CD8-positive, alpha-beta memory T cell (primary cell): ENCODE results near the gene WNT11. TPM values are rescaled to one million over a fixed set of nuclear protein-coding genes. Genes with fewer than 3 reads are reported as not detected.
A peak's percentile ranks its signal among the peaks of the same experiment; 100 is the strongest.

Source experiments
- CTCF ChIA-PET: fragments of 350-600 bp; sonication (Branson Sonifier 250); formaldehyde crosslinking; loops from one replicate; lab custom pipeline; 2021; ENCODE audit warnings: antibody characterized with exemption; lab: Charles Lee
- POLR2A ChIA-PET: fragments of 350-600 bp; sonication (Branson Sonifier 250); formaldehyde crosslinking; loops from one replicate; lab custom pipeline; 2021; ENCODE audit warnings: antibody characterized with exemption; lab: Charles Lee
- DNase-seq, 5 donors: peaks; one replicate each; pipeline versions ENCODE4 v3.0.0 to v3.0.0-alpha.2; 2020 to 2022; ENCODE audit warnings: mixed read lengths in 1 of 5
- H3K27ac ChIP-seq: one replicate; pipeline ENCODE4 v1.7.0; 2013; ENCODE audit warnings: low read depth, mild to moderate bottlenecking, low read length, moderate library complexity
- H3K27me3 ChIP-seq: 2 replicates; pipeline ENCODE4 v1.7.0; 2013; ENCODE audit warnings: low read length, mild to moderate bottlenecking; ENCODE audit not compliant: insufficient read depth, poor library complexity, severe bottlenecking
- H3K36me3 ChIP-seq: 2 replicates; pipeline ENCODE4 v1.7.0; 2013; ENCODE audit warnings: mild to moderate bottlenecking, low read length, moderate library complexity; ENCODE audit not compliant: insufficient read depth
- H3K4me1 ChIP-seq: 2 replicates; pipeline ENCODE4 v1.7.0; 2013; ENCODE audit warnings: mild to moderate bottlenecking, low read length, moderate library complexity; ENCODE audit not compliant: insufficient read depth
- H3K4me3 ChIP-seq: 2 replicates; pipeline ENCODE4 v1.7.0; 2013; ENCODE audit warnings: mild to moderate bottlenecking, low read length
- H3K9me3 ChIP-seq: 2 replicates; pipeline ENCODE4 v1.7.0; 2013; ENCODE audit warnings: mild to moderate bottlenecking, low read length
- H3K27ac Mint-ChIP-seq, 8 donors: one replicate each; pipeline ENCODE4 v1.8.0; 2020 to 2021; ENCODE audit warnings: mixed read lengths in 8 of 8, mild to moderate bottlenecking in 6 of 8, inconsistent platforms in 3 of 8, moderate library complexity in 3 of 8
- H3K27me3 Mint-ChIP-seq, 2 donors: one replicate each; pipeline ENCODE4 v1.8.0; 2020 to 2021; ENCODE audit warnings: mixed read lengths in 2 of 2, mild to moderate bottlenecking in 1 of 2, moderate library complexity in 1 of 2
- H3K36me3 Mint-ChIP-seq, 3 donors: one replicate each; pipeline ENCODE4 v1.8.0; 2020 to 2021; ENCODE audit warnings: mixed read lengths in 3 of 3, inconsistent platforms in 1 of 3, mild to moderate bottlenecking in 1 of 3
- H3K4me1 Mint-ChIP-seq, 3 donors: one replicate each; pipeline ENCODE4 v1.8.0; 2020 to 2021; ENCODE audit warnings: mixed read lengths in 3 of 3, inconsistent platforms in 1 of 3, mild to moderate bottlenecking in 1 of 3
- H3K4me3 Mint-ChIP-seq, 7 donors: one replicate each; pipeline ENCODE4 v1.8.0; 2020 to 2021; ENCODE audit warnings: mixed read lengths in 7 of 7, mild to moderate bottlenecking in 6 of 7, moderate library complexity in 4 of 7, inconsistent platforms in 2 of 7
- H3K9me3 Mint-ChIP-seq, 5 donors: one replicate each; pipeline ENCODE4 v1.8.0; 2020 to 2022; ENCODE audit warnings: mixed read lengths in 5 of 5, mild to moderate bottlenecking in 3 of 5, moderate library complexity in 2 of 5, inconsistent platforms in 1 of 5
- polyA plus RNA-seq: library from polyadenylated mRNA; unstranded; fragments of 300-500 nt; fragmentation: Illumina TruSeq; gene quantifications from one replicate; pipeline ENCODE4 v1.2.3, GENCODE V29; 2021
- total RNA-seq, 2 experiments: library from RNA; stranded (reverse); gene quantifications; one replicate each; pipeline ENCODE4 v1.2.3, GENCODE V29; 2021

The WNT11 gene
- total and polyA plus RNA-seq, 3 experiments from 2014 or later, result 0.28 to 1.2 TPM; not detected in 1

GRCh38 chr11:76225122-76225611, 18.9 kb upstream of the WNT11 start:
- H3K4me1 Mint-ChIP-seq, result no peaks in the 10 kb centered on the region
- POLR2A ChIA-PET, result no interaction called here

GRCh38 chr11:76224461-76225121, 18.3 kb upstream of the WNT11 start:
- Histone ChIP-seq H3K9me3 (no peaks in the 10 kb centered on the region), H3K27ac (no peak overlapping the region), H3K4me1 (no peaks in the 10 kb centered on the region), H3K36me3 (no peaks in the 10 kb centered on the region), H3K4me3 (no peak overlapping the region), H3K27me3 (no peaks in the 10 kb centered on the region)
- peaks cover 7 to 13% of the 10 kb centered on the region in 2 donors for H3K27me3 Mint-ChIP-seq
- no peaks in the 10 kb centered on the region for H3K9me3 Mint-ChIP-seq
- H3K4me1 Mint-ChIP-seq, result no peaks in the 10 kb centered on the region
- POLR2A ChIA-PET, result no interaction called here
- peak overlapping the region in 1 of 7 donors; percentile 3 for H3K4me3 Mint-ChIP-seq
- peak overlapping the region in 2 of 8 donors; percentile 45 to 51 for H3K27ac Mint-ChIP-seq
- CTCF ChIA-PET, result interaction anchor here (1.1 to 4.6 kb wide), 2 partner anchors 10 to 17 kb away, joined by 5 to 34 read pairs; partner anchors contain the start of gene WNT11
- no peak for DNase-seq
- no peaks in the 10 kb centered on the region for H3K36me3 Mint-ChIP-seq

More at GRCh38 chr11:76225122-76225611, 18.9 kb upstream of the WNT11 start:
- Histone ChIP-seq H3K9me3 (no peaks in the 10 kb centered on the region), H3K27ac (no peak overlapping the region), H3K36me3 (no peaks in the 10 kb centered on the region), H3K4me1 (no peaks in the 10 kb centered on the region), H3K27me3 (no peaks in the 10 kb centered on the region), H3K4me3 (no peak overlapping the region)
- no peak for DNase-seq
- Mint-ChIP-seq H3K27me3 (peaks cover 4 to 11% of the 10 kb centered on the region in 2 donors), H3K9me3 (no peaks in the 10 kb centered on the region), H3K4me3 (no peak overlapping the region), H3K27ac (peak overlapping the region in 2 of 8 donors; percentile 51 to 90), H3K36me3 (no peaks in the 10 kb centered on the region)
- CTCF ChIA-PET, result interaction anchor here (1.1 to 4.6 kb wide), 2 partner anchors 10 to 17 kb away, joined by 5 to 34 read pairs; partner anchors contain the start of gene WNT11

- Histone ChIP-seq H3K4me3 (no peak overlapping the region), H3K27ac (no peak overlapping the region), H3K4me1 (no peaks in the 10 kb centered on the region), H3K9me3 (no peaks in the 10 kb centered on the region), H3K36me3 (no peaks in the 10 kb centered on the region), H3K27me3 (no peaks in the 10 kb centered on the region)
- ChIA-PET POLR2A (no interaction called here), CTCF (interaction anchor here (1.7 kb wide), 1 partner anchor 13 kb away, joined by 11 read pairs; no protein-coding TSS in a partner anchor)
- no peaks in the 10 kb centered on the region for H3K4me1 Mint-ChIP-seq
- no peak for DNase-seq
- H3K27me3 Mint-ChIP-seq, result peaks cover 7 to 10% of the 10 kb centered on the region in 2 donors
- no peaks in the 10 kb centered on the region for H3K9me3 Mint-ChIP-seq
- H3K4me3 Mint-ChIP-seq, result no peak overlapping the region
- H3K27ac Mint-ChIP-seq, result no peak overlapping the region
- no peaks in the 10 kb centered on the region for H3K36me3 Mint-ChIP-seq
Measured at GRCh38 chr11:76221365-76221764, 15.1 kb upstream of the WNT11 start.

DNA sequence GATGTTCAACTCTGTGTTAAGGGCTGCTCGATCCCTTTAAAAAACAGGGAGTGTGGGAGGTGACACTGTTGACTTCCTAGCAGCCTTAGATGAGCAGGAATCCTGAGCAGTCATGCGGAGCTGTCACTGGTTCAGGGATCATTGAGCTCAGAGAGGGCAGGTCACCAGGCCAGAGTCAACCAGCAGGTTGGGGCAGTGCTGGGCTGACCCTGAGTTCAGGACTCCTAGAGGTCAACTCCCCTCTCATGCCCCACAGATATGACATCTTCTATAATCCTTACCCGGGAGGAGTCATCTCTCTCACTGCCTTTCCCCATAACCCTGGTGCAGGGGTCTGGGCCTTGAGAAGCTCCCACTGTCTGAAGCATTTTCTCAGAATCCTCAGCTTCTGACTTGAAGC, 12.9 kb upstream of the WNT11 start:
- no peaks in the 10 kb centered on the region for H3K4me1 Mint-ChIP-seq
- H3K36me3 Mint-ChIP-seq, result no peaks in the 10 kb centered on the region
- CTCF ChIA-PET, result interaction anchor here (4.0 kb wide), 1 partner anchor 11 kb away, joined by 22 read pairs; no protein-coding TSS in a partner anchor
- no peaks in the 10 kb centered on the region for H3K36me3 ChIP-seq
- H3K9me3 ChIP-seq, result no peaks in the 10 kb centered on the region
- no peak overlapping the region for H3K27ac ChIP-seq
- POLR2A ChIA-PET, result no interaction called here
- H3K27me3 ChIP-seq, result no peaks in the 10 kb centered on the region
- no peaks in the 10 kb centered on the region for H3K9me3 Mint-ChIP-seq
- H3K4me3 ChIP-seq, result no peak overlapping the region
- peak overlapping the region in 1 of 8 donors; percentile 72 for H3K27ac Mint-ChIP-seq
- no peak overlapping the region for H3K4me3 Mint-ChIP-seq
- no peak for DNase-seq
- peaks cover 6 to 10% of the 10 kb centered on the region in 2 donors for H3K27me3 Mint-ChIP-seq
- no peaks in the 10 kb centered on the region for H3K4me1 ChIP-seq

GRCh38 chr11:76218449-76219178, 12.3 kb upstream of the WNT11 start:
- POLR2A ChIA-PET, result no interaction called here
- no peak overlapping the region for H3K27ac Mint-ChIP-seq
- no peak overlapping the region for H3K27ac ChIP-seq
- H3K9me3 Mint-ChIP-seq, result no peaks in the 10 kb centered on the region
- peaks cover 7 to 10% of the 10 kb centered on the region in 2 donors for H3K27me3 Mint-ChIP-seq
- no peaks in the 10 kb centered on the region for H3K36me3 ChIP-seq
- H3K27me3 ChIP-seq, result no peaks in the 10 kb centered on the region
- CTCF ChIA-PET, result interaction anchor here (4.0 kb wide), 1 partner anchor 10 kb away, joined by 22 read pairs; no protein-coding TSS in a partner anchor
- H3K4me1 Mint-ChIP-seq, result no peaks in the 10 kb centered on the region
- H3K4me3 ChIP-seq, result no peak overlapping the region
- no peak for DNase-seq
- no peaks in the 10 kb centered on the region for H3K4me1 ChIP-seq
- no peaks in the 10 kb centered on the region for H3K36me3 Mint-ChIP-seq
- H3K9me3 ChIP-seq, result no peaks in the 10 kb centered on the region
- no peak overlapping the region for H3K4me3 Mint-ChIP-seq

DNA sequence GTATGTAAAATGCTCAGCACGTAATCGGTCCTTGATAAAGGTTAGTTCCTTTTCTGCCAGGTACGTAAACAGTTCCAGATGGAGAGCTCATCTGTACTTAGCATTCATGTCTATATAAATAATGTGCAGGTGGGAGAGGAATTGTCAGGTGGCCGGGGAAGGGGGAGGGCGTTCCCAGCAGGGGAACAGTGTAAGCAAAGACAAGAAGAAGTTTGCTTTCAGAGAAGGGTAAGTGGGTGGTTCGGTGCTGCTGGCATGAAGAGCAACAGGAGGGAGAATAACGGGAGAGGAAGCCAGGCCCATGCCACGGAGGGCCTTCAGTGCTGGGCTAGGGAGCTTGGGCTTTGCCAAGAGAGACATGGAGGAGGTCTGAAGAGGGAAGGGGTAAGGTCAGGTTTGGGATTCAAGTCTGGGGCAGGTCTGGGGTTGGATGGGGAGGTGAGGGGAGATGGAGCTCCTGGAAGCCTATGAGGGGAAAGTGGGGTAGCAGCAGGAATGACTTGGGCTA, 11.4 kb upstream of the WNT11 start:
- no peaks in the 10 kb centered on the region for H3K27me3 ChIP-seq
- no peaks in the 10 kb centered on the region for H3K9me3 ChIP-seq
- Mint-ChIP-seq H3K27me3 (peaks cover 9 to 10% of the 10 kb centered on the region in 2 donors), H3K27ac (peak overlapping the region in 1 of 8 donors; percentile 29), H3K4me3 (no peak overlapping the region), H3K9me3 (no peaks in the 10 kb centered on the region), H3K4me1 (no peaks in the 10 kb centered on the region), H3K36me3 (no peaks in the 10 kb centered on the region)
- H3K27ac ChIP-seq, result no peak overlapping the region
- H3K4me3 ChIP-seq, result no peak overlapping the region
- H3K4me1 ChIP-seq, result no peaks in the 10 kb centered on the region
- no peak for DNase-seq
- ChIA-PET POLR2A (no interaction called here), CTCF (interaction anchor here (4.0 kb wide), 1 partner anchor 9 kb away, joined by 22 read pairs; no protein-coding TSS in a partner anchor)
- no peaks in the 10 kb centered on the region for H3K36me3 ChIP-seq

- H3K4me1 Mint-ChIP-seq, result peaks cover 0 to 1% (median 0%) of the 10 kb centered on the region in 3 donors
- no peak overlapping the region for H3K4me3 Mint-ChIP-seq
- H3K4me3 ChIP-seq, result no peak overlapping the region
- H3K9me3 ChIP-seq, result no peaks in the 10 kb centered on the region
- H3K36me3 ChIP-seq, result no peaks in the 10 kb centered on the region
- no peaks in the 10 kb centered on the region for H3K27me3 ChIP-seq
- ChIA-PET POLR2A (no interaction called here), CTCF (interaction anchor here (4.0 kb wide), 1 partner anchor 8 kb away, joined by 22 read pairs; no protein-coding TSS in a partner anchor)
- H3K27me3 Mint-ChIP-seq, result peaks cover 7% of the 10 kb centered on the region in 2 donors
- no peak overlapping the region for H3K27ac ChIP-seq
- no peaks in the 10 kb centered on the region for H3K4me1 ChIP-seq
- no peaks in the 10 kb centered on the region for H3K9me3 Mint-ChIP-seq
- DNase-seq, result no peak
- H3K36me3 Mint-ChIP-seq, result no peaks in the 10 kb centered on the region
- peak overlapping the region in 1 of 8 donors; percentile 84 for H3K27ac Mint-ChIP-seq
Measured at GRCh38 chr11:76216536-76217325, 10.4 kb upstream of the WNT11 start.
